B cell (primary cell): Measurements from ENCODE around the gene ZYG11A.
"Not testable (repeated sequence)": the region's sequence is repeated elsewhere in the genome, so short reads cannot be mapped to it uniquely, and the experiment has no call there.

Source experiments
- EZH2 ChIP-seq: IDR thresholded peaks from 2 replicates; pipeline ENCODE4 v1.6.1; 2012; ENCODE audit warnings: borderline replicate concordance, low read depth, mild to moderate bottlenecking, moderate library complexity, low read length; ENCODE audit not compliant: insufficient read depth, poor library complexity, severe bottlenecking
- TF ChIP-seq, protein P1 (sequence below): fragments of 200-600 bp; IDR thresholded peaks from one replicate; pipeline ENCODE4 v1.8.0; 2022; ENCODE audit warnings: antibody characterized with exemption, mild to moderate bottlenecking

GRCh38 chr1:52793717-52794116, 48.8 kb upstream of the ZYG11A start:
- TF ChIP-seq, protein P1, sequence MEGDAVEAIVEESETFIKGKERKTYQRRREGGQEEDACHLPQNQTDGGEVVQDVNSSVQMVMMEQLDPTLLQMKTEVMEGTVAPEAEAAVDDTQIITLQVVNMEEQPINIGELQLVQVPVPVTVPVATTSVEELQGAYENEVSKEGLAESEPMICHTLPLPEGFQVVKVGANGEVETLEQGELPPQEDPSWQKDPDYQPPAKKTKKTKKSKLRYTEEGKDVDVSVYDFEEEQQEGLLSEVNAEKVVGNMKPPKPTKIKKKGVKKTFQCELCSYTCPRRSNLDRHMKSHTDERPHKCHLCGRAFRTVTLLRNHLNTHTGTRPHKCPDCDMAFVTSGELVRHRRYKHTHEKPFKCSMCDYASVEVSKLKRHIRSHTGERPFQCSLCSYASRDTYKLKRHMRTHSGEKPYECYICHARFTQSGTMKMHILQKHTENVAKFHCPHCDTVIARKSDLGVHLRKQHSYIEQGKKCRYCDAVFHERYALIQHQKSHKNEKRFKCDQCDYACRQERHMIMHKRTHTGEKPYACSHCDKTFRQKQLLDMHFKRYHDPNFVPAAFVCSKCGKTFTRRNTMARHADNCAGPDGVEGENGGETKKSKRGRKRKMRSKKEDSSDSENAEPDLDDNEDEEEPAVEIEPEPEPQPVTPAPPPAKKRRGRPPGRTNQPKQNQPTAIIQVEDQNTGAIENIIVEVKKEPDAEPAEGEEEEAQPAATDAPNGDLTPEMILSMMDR, result not testable (repeated sequence)
- not testable (repeated sequence) for TF ChIP-seq EZH2
